HG03280 (cell line): ENCODE measurements around the gene SRGAP2B.
"Not testable (repeated sequence)": the region's sequence is repeated elsewhere in the genome, so short reads cannot be mapped to it uniquely, and the experiment has no call there.

Experiments
- ATAC-seq: cut with Tn5 transposase; IDR thresholded peaks from one replicate; pipeline ENCODE4 v1.9.1; 2021; ENCODE audit warnings: mild to moderate bottlenecking, moderate library complexity; ENCODE audit not compliant: unreplicated experiment

The SRGAP2B gene

DNA sequence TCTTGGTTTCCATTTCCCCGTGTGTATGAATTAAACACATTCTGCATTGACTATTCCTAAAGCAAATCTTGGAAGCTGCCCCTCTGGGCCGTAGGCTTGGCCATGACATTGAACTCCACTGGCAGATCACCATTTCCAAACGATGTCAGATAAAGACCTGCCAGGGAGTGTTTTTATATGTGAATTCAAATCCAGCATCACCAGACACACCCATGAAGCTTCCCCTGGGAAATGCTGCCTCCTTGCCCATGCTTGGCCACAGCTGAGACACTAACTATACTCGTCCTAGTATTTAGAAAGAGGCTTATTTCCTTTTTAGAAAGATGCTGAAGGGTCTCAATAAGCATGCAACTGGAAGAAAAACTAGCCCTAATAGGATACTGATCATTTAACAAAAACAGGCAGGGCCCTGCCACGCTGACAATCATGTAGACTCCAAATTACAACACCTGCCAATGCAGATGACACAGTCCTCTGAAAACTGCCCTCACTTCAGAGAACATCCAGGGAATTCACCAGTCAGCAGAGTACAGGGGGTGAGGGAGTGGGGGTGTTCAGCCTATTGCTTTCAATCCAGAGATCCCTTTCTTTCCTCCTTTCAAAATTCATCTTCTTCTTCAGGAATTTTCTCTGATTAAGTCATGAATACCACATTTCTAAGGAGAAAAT lies 94.9 kb downstream of the SRGAP2B start:
- ATAC-seq = not testable (repeated sequence)

DNA sequence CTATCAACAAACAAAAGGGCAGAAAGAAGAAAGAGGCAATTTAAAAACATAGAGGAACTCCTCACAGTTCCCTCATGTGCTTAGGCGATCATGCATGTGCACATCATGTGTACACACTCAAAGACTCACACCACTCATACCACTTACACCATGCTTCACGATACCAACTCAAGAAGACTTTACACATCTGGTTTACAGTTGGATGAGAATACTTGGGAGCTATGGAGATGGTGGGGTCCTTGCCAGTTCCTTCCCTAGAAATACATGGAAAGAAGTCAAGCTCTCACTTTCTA lies 96.2 kb downstream of the SRGAP2B start:
- not testable (repeated sequence) for ATAC-seq

- not testable (repeated sequence) for ATAC-seq
Measured at GRCh38 chr1:144998134-144998980, 96.8 kb downstream of the SRGAP2B start.

DNA sequence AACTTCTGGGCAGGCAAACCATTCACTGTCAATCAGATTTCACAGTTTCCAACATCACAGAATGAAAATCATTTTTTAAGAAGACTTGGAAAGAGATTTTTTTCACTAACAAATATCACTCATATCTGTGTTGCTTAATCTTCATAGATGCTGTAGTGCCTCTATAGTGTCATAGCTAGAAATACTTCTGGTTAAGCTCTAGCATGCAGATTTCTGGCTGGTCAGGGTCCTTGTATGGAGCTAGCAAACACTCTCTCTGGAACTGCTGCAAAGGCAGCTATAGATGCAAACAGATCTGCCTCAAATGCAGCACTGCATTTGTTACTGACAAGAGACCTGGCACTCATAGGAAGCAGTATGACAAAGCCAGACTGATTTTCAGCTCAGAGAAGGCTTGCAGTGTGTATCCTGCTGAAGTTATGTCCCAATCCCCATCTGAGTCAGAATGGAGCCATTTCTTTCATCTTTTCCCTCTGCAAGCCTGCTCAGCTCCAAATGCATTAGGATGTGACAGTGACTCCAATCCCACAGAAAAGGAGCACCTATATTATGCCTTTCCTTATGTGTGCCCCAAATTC lies 99.2 kb downstream of the SRGAP2B start:
- ATAC-seq = not testable (repeated sequence)

GRCh38 chr1:144992915-144993314 lies 102.2 kb downstream of the SRGAP2B start:
- not testable (repeated sequence) for ATAC-seq

DNA sequence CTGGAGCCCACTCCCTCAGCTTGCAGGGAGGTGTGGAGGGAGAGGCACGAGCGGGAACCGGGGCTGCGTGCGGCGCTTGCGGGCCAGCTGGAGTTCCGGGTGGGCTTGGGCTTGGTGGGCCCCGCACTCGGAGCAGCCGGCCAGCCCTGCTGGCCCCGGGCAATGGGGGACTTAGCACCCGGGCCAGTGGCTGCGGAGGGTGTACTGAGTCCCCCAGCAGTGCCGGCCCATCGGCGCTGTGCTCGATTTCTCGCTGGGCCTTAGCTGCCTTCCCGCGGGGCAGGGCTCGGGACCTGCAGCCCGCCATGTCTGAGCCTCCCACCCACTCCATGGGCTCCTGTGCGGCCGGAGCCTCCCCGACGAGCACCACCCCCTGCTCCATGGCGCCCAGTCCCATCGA lies 104.5 kb downstream of the SRGAP2B start:
- not testable (repeated sequence) for ATAC-seq

- not testable (repeated sequence) for ATAC-seq
Measured at GRCh38 chr1:144987131-144987530, 108.0 kb downstream of the SRGAP2B start.

DNA sequence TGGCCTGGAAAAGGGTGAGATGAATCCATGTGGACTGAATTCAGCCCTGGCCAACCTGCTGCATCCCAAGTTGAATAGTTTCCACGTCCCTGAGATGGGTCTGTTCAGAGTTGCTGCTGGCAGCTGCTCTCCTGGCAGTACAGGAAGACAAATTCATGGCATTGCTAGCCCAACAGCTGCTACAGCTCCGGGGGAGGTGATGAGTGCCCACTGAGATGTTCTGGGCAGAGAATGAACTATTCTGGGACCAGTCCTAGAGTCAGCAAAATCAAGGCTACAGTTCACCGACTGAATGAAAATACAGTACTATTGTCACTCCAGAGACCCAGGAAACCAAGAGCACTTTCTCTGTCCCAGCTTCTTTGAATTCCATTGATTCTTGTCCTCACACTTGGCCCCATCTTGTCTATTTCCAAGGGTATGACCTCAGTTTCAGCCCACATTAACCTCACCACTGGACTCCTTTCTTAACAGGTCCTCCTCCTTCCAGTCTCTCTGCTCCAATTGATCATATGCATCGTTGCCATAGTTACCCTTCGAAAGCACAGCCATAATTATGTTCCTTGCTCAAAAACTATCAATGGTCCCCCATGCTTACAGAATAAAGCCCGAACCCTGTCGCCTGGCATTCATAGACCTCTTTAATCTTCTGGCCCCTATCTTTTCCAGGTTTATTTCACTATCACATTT lies 108.8 kb downstream of the SRGAP2B start:
- ATAC-seq = not testable (repeated sequence)

DNA sequence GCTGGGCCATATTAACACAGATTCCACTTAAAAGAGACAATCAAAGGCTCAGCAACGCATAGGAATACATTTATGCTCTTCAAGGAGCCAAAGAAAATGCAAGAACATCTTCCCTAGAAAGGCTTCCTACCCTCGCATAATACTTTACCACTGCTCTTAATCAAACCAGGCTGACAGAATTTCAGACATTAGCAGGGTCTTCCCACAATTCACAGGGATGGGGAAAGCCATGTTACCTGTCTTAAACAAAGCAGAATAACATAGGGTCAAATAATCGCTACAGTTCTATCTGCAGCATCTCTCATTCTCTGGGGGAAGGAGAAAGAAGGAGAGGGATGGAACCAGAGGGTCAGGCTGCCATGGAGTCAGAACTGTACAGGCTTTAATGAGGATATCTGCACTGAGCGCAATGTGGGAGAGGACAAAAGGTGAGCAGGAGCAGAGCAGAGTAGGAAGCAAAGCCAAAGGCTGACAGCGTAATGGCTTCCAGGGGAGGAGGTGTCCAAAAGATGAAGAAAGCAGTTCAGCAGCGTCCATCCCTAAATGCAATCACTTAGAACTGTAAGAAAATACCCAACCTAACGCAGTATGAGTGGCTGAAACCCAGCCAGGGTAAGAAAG lies 109.5 kb downstream of the SRGAP2B start:
- ATAC-seq = not testable (repeated sequence)

GRCh38 chr1:144982802-144983525 lies 112.2 kb downstream of the SRGAP2B start:
- ATAC-seq = not testable (repeated sequence)

GRCh38 chr1:144981157-144981556 lies 114.0 kb downstream of the SRGAP2B start:
- ATAC-seq = not testable (repeated sequence)

GRCh38 chr1:144979960-144980595 lies 115.0 kb downstream of the SRGAP2B start:
- ATAC-seq = not testable (repeated sequence)

GRCh38 chr1:144977856-144978255 lies 117.3 kb downstream of the SRGAP2B start:
- ATAC-seq = not testable (repeated sequence)

DNA sequence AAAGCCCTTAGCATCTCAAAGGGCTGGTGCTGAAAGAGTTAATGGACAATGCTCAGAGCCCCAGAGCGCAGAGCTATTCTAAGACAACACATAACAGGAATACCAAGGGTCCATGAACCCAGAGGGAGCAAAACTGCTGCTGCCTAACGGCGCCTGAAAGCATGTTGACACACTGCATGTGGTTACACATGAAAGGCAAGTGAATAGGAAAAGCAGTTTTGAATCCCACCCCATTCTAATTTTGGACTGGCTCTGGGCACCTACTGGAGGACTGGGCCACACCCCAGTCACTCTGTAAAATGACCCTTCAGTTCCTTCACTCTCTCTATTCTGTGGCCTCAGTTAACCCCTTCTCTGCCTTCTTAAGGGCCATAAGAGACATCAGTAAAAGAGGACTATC lies 123.2 kb downstream of the SRGAP2B start:
- not testable (repeated sequence) for ATAC-seq

DNA sequence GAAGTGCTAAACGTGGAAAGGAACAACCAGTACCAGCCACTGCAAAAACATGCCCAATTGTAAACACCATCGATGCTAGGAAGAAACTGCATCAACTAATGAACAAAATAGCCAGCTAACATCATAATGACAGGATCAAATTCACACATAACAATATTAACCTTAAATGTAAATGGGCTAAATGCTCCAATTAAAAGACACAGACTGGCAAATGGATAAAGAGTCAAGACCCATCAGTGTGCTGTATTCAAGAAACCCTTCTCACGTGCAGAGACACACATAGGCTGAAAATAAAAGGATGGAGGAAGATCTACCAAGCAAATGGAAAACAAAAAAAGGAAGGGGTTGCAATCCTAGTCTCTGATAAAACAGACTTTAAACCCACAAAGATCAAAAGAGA lies 128.6 kb downstream of the SRGAP2B start:
- ATAC-seq = not testable (repeated sequence)

DNA sequence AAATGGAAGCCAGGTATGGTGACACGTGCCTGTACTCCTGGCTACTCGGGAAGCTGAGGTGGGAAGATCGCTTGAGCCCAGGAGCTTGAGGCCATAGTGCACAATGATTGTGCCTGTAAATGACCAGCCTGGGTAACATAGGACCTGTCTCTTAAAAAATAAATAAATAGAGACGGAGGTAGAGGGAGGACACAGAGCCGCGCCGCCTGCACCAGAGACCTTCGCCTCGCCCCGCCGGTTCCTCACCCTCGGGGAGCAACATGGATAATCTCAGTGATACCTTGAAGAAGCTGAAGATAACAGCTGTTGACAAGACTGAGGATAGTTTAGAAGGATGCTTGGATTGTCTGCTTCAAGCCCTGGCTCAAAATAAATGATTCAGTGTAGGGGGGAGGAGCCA lies 130.4 kb downstream of the SRGAP2B start:
- ATAC-seq = not testable (repeated sequence)

GRCh38 chr1:144964186-144964585 lies 130.9 kb downstream of the SRGAP2B start:
- not testable (repeated sequence) for ATAC-seq

DNA sequence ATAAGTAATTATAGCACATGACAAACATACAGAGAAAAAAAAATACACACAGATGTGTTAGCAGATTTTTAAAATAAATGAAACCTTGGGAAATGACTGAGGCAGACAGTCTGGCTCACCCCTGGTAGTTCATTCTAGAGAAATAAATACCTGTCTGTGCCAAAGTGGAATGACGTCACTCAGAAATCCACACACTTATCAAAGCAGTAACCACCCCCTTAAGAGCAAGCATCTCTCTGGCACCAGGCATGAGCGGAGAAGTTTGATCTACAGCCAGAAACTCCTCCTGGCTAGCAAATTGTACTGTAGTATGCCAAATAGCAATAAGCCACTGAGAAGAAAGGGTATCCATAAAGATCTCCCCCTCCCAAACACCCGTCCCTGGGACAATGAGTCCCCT lies 131.6 kb downstream of the SRGAP2B start:
- ATAC-seq = not testable (repeated sequence)
